Pons (tissue), 1 donor: ENCODE results near the gene NCOA5.

Experiments
- DNase-seq: peaks from one replicate; pipeline ENCODE4 v3.0.0-alpha.2; 2016; ENCODE audit warnings: low spot score

Gene NCOA5

DNA sequence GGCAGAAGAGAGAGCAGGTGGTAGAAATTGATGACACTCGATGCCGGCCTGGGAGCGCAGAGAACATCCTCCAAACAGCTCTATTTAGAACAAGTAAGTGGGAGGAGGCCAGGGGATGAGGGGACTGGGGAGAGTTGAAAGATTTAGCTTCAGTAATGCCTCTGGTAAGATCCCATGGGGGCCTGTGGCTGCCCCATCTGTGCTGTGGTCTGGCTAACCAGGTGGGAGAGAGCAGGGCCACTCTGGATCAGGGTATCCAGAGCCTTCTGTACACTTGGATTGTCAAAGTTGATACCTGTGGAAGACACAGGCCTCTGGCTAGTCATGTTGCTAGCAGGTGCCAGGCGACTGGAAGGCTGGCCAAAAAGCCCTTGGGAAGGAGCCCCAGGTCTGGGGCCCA lies 27.6 kb downstream of the NCOA5 start:
- DNase-seq = no peak

DNA sequence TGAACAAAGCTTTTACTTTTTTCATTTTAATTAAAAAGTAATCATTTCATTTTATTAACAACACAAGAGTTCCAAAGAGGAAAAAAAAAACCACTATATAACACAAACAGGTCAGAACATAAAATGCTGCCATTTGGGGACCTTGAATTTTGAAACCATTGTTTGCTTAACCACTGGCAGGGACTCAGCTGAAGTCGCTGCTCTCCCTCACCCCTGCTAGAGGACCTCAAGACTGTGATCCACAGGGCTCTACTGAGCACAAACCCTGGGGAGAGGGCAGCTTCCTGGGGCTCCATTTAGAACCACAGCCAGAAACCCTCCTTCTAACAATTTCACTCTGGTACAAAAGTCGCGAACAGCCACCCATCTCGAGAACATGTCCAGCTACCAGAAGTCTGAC lies 28.8 kb downstream of the NCOA5 start:
- DNase-seq = no peak

DNA sequence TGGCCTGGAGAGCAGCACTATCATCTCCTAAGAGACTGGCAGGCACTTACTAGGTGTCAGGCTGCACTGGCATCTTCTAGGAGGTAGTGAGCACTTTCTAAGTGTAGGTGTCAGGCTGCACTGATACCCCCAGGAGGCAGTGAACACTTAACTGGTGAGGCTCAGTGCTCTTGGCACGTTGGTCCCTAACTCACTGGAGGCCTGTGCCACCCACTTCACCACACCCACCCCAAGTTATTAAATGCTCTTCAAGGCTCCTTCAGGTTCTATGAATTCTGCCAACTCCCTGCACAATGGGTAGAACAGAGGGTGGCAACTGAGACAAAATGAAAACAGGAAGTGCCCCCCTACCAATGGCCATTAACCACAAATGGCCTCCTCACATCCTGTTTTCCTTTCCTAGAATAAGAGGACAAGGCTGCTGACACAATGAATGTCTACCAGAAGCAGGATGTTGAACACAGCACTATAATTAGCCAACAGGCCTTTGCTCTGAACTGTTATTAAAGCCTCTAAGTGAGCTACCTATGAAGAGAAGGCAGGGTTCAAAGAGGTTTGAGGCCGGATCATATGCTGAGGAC lies 29.4 kb downstream of the NCOA5 start:
- DNase-seq = peak; percentile 81

DNA sequence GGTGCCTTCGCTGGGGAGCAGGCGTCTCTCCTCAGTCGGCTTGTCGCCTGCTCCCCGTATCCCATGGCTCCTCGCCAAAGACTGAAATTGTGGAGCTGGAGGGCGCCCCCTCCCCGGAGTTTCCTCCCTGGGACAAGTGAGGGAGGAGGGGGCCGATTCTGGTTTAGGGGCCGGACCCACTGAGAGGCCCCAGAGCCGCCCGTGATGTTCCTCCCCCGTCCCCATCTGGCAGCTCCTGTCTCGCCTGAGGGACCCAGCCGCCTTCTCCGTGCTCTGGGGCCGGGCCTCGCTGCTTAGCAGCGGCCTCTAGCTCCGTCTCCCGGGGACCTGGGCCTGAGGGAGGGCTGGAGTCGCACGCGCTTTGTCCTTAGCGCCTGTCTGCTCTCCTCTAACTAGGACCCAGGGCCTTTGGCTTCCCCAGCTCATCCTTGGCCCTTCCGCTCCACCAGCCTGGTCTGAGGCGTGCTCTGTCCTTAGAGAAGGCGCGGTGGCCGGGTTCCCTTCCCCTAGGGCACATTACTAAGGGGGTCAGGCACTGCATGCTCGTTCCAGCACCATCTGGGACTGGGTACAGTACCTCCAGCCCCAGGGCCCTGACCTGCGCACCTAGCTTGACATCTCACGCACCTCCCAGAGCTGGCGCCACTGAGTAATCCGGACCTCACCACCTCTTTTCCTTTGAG lies 31.0 kb downstream of the NCOA5 start:
- no peak for DNase-seq

DNA sequence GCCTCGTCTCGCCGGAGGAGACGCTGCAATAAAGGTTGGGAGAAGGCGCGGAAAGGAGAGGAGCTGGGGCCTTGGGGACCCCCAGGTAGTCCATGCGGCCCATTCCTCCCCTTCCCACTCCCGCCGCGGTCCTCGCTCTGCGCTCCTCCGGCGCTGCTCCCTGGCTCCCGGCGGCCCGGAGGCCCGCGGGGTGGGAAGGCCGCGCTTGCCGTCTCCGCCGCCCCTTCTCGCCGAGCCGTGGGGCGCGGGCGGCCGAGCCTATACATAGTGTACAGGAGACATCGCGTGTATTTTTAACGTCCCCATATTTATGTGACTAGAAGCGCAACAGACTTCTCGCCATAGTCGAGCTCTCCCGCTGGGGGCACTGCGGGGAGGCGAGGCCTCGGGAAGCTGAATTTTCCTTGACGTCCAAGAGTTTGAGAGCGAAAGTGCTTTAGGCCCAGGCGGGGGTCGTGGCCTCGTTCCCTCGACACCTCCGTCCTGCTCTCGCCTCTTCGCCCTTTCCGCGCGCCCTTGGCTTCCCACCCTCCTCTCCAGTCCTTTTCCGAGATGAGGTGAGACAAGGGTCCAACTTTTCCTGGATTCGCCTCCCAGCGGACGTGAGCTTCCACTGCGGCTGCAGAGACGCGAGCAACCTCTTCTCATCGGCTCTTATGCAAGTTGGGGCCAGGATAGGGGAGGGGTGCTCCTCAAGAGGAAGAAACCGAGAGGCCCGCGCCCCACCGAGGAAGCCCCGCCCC lies 31.7 kb downstream of the NCOA5 start:
- DNase-seq = peak; percentile 60

DNA sequence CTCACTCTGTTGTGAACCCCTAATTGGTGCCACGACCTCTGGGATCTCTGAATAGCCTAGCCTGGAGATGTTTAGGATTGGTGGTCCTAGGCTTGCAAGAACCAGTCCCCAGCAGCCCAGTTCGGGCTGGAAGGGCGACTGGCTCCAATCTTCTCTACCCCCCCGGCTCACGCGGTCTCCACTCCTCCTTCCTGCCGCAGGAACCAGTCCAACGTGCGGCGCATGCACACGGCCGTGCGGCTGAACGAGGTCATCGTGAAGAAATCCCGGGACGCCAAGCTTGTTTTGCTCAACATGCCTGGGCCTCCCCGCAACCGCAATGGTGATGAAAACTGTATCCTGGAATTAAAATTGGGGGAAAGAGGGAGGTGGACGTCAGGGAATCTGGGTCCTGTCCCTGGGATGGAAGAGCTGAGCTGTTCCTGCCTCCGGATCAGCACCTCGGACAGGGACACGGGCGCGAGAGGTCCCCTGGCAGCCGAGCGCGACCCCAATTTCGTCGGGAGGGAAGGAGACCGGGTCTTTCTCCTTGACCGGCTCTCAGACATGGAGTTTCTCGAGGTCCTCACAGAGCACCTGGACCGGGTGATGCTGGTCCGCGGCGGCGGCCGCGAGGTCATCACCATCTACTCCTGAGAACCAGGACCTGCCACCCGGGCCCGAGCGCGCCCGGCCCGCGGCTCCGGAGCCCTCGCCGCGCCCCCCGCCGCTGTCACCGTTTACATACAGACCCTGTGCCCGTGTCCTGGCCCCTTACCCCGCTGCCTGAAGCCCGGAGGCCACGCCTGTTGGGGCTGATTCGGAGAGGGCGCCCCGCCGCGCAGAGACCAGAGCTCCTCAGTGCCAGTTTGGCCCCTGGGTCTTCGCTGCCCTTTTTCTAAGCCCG lies 32.5 kb downstream of the NCOA5 start:
- no peak for DNase-seq

DNA sequence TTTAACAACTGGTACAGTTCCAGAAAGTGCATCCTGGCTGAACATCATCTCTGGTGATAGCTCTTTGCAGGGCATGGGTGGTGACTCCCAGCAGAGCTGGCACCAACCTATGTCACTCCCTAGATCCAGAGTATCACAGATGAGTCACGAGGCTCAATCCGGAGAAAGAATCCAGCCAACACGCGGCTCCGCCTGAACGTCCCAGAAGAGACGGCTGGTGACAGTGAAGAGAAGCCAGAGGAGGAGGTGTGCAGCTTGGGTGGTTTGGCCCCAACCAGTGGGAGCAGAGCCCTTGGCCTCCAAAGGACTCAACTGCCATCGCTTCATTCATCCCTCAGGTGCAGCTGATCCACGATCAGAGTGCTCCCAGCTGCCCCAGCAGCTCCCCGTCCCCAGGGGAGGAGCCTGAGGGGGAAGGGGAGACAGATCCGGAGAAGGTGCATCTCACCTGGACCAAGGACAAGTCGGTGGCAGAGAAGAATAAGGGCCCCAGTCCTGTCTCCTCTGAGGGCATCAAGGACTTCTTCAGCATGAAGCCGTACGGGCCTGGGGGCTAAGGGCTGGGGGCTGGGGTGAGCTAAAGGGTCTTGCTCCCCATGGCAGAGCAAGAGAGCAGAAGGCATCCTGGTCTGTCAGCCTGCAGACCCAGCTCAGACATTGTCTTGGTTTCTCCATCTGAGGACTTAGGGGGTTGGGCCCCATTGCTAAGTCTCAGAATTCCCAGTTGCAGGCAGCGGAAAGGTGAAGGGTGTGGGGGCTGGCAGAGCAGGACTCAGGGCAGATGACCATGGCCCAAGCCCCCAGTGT lies 33.5 kb downstream of the NCOA5 start:
- DNase-seq = no peak

DNA sequence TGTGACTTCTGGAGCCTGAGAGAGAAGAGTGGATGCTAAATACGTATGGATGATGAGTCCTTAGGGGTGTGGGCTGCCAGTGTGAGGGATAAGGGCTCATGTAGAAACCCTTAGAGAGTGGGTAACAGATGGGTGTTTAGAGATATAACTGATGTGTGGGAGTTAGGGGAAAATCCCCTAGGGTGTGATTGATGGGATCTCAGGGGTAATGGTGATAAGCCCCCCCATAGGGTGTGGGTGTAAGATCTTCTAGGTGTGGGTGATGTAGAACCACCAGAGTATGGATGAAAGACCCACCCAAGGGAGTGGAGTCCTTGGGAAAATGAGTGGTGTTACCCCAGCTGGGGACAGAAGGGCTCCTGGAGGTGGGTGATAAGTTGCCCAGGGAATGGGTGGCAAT lies 34.5 kb downstream of the NCOA5 start:
- no peak for DNase-seq

DNA sequence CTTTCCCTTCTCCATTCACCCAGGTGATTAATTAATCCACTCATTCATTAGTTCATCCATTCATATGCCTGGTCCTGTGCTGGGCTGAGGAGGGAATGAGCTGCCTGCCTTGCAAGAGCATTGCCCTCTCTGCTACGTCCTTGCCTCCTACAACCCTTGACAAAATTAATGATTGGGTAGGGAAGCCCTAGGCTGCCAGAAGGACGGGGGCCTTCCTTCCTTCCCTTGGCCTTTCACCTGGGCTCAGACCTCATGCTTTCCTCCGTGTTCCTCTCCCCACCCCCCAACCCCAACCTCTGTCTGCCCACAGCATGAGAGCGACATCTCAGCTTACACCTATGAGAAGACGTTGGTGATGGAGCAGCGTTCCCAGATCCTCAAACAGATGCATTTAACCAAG lies 35.2 kb downstream of the NCOA5 start:
- DNase-seq = no peak

DNA sequence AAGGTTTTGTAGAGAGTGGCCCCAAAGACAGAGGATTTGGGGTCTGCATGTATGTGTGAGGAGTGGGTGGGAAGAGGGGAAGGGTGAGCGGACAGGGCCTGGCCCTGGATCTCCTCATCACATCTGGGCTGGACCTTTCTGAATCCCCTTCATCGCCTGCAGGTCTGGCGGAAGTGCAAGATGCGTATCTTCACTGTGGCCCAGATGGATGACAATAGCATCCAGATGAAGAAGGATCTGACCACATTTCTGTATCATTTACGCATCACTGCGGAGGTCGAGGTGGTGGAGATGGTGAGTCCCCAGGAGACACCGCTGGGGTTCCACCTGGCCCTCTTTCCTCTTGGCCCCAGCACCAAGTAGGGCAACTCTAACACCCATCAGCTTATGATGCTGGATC lies 36.3 kb downstream of the NCOA5 start:
- no peak for DNase-seq

DNA sequence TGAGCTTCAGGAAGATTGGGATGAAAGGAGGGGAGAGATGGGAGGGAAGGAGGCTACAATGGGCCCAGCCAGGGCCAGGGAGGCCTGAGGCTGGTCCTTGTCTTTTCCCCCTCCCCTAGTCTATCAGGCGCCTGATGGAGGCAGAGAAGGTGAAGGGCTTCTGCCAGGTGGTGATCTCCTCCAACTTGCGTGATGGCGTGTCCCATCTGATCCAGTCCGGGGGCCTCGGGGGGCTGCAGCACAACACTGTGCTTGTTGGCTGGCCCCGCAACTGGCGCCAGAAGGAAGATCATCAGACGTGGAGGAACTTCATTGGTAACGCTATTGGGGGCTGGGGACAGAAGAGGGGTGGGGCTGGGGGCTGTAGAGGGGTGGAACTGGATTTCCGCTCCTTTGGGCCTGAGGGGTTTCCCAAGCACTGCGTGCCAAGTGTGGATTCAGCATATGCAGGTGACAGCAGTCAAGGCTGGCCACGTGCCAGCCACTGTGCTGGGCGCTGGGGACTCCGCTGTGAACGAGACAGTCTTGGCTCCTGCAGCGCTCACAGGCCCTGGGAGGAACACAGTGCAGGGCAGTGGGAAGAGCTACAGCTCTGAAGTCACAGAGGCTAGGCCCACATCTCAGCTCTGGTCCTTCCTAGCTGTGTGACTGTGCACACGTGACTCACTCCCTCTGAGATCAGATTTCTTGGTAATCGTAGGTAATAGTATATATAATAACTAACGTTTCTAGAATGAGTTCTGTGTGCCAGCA lies 38.0 kb downstream of the NCOA5 start:
- DNase-seq = no peak

DNA sequence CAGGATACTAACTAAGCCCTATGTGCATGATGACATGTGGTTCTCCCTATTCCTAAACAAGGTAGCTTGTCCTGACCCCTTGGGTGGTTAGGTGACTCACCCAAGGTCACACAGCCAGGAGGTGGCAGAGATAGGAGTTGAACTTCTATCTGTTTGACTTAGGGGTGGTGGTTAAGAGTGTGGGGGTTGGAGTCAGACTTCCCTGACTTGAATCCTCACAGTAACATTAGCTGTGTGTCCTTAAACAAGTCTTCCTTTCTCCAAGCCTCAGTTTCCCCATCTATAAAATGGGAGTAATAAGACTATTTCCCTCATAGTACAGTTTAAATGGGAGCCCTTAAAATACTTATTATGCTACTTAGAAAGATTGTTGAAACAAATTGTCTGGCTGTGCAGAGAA lies 38.9 kb downstream of the NCOA5 start:
- no peak for DNase-seq

DNA sequence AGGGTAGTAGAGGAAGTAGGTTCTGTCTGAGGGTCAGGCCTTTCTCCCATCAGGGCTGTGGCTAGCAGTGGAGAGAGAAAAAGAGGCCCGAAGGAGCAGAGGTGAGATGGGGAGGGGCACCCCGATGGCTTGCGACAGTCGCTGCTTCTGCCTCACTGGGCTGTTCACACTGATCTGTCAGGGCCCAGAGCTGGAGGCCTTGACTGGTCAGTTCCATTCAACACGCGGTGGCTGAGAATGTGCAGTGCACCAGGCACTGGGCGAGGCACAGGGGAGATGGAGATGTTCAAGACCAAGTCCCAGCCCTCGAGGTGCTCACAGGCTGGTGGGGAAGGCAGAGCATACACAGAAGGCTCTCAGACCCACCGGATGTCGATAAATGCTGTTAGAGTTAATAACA lies 39.3 kb downstream of the NCOA5 start:
- no peak for DNase-seq

DNA sequence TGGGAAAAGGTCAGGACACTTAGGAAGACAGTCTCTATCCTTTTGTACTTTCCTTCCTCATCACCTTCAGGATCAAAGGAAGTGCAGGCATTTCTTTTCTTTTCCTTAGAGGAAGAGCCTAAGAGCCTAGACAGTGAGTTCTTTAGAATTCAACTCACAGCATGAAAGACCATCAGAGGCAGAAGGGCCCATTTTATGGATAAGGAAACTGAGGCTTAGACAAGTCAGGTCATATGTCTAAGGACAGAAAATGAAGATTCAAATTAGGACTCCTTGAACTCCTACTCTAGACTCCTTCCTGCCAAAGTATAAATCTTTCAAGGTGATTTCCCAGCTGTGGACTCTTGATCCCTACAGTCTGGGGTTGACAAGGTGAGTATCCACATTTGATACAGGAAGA lies 39.9 kb downstream of the NCOA5 start:
- no peak for DNase-seq

DNA sequence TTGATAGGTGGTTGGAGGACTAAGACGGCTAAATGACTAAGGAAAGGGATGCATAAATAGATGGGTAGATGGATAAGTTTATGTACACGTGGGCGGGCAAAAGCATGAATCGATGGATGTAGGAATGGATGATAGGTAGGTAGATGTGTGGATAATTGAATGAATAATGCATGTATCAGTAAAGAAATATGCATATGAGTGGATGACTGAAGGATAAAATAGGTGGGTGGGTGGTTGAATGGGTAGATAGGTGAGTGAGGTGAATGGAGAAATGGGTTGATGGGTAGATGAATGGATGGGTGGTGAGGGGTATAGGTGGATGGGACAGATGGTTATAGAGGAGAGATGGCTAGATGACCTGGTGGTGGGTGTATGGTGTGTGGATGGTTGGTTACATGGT lies 40.6 kb downstream of the NCOA5 start:
- DNase-seq = no peak

DNA sequence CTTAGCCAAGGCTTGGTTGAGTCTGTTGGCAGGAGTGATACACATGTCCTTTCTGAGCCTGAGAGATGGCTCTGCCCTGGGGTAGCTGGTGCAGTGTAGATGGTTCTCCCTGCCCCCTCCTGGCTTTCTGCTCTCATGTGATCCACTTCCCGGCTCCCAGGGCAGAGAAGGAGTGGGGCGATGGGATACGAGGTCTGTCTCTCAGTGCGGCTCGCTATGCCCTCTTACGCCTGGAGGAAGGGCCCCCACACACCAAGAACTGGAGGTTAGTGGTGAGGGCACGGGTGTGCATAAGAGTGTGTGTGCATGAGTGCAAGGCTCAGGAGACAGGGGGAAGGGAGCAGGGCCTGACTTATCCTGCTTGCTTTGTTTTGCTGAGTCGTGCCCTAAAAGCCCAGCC lies 41.9 kb downstream of the NCOA5 start:
- no peak for DNase-seq

DNA sequence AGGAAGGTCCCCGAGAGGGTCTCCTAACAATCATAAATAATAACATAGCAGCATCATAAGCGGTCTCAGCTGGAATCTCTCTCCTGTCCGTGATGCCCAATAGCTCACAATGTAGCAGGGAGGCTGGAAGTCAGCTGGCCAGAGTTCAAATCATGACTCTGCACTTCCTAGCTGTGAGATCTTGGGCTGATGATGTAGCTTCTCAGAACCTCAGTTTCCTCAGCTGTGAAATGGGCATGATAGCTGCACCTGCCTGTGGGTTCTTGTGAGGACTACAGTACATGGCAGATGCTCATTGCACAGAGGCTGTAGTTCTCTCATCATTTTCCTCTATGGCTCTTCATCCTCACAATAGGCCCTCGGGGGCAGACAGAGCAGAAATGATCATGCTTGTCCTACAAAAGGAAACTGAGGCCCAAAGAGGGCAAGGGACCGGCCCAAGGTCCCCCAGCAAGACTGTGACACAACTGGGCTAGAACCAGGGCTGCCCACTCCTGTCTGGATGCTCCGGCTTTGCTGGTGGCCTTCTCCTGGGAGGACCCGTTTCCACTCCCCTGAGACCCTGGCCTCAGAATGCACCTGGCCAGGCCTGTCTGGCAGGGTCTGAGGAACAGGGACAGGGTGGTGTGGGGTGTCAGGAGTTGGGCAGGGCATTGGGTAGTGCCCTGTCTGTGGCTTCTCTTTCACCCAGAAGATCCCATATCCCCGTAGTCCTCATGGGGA lies 43.0 kb downstream of the NCOA5 start:
- DNase-seq = no peak

DNA sequence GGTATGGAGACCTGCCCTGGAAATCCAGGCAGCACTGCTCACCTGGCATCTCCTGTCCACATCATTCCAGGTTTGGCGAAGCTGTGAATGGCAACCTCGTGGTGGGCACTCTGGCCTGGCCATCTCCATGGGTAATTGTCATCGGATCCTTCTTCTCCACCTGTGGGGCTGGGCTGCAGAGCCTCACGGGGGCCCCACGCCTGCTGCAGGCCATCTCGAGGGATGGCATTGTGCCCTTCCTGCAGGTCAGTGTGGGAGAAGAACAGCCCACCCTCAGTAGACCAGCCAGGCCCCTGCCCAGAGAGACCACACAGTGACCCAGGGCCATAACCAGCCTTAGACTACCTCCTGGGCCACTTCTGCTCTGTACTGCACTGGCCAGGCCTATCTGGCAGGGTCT lies 44.9 kb downstream of the NCOA5 start:
- DNase-seq = no peak

DNA sequence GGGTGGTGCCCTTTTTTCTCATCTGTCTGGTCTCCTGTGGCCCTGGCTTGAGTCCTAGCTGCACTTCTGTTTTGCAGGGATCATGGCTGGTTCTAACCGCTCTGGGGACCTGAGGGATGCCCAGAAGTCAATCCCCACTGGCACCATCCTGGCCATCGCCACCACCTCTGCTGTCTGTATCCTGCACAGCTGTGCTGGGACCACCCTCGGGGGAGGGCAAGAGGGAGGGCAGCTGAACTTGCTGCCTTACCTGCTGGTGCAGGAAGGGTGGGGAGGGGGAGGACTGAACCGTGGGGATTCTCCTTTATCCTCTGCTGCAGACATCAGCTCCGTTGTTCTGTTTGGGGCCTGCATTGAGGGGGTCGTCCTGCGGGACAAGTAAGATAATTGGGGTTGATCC lies 46.2 kb downstream of the NCOA5 start:
- DNase-seq = no peak

DNA sequence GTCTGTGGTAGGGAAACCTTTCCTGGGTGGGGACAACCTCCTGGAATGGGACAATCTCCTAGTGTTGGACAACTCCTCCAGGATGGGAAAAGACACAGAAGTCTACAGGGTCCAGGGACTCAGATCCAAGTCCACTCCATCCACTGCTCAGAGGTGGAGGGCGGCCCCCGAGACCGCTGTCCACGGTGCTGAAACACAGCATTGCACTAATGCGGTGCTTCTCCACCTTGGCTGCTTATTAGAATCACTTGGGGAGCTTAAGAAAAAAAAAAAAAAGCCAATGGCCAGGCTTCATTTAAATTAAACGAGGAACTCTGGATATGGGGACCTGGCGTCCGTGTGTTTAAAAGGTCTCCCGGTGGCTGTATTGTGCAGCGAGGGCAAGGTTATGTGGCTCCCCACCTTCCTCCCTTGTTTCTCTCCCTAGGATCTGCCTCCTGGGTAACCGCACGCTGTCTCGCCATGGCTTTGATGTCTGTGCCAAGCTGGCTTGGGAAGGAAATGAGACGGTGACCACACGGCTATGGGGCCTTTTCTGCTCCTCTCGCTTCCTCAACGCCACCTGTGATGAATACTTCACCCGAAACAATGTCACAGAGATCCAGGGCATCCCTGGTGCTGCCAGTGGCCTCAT lies 48.7 kb downstream of the NCOA5 start:
- no peak for DNase-seq
